Esophagus squamous epithelium (tissue), 4 donors: ENCODE results near the gene HIBCH.
"Not testable (repeated sequence)": the region's sequence is repeated elsewhere in the genome, so short reads cannot be mapped to it uniquely, and the experiment has no call there.

Source experiments
- POLR2A ChIP-seq, 4 donors: fragments of 450-650 bp; IDR thresholded peaks; one replicate each; pipeline ENCODE4 v1.6.1; 2017; ENCODE audit warnings: antibody characterized with exemption in 4 of 4, mild to moderate bottlenecking in 4 of 4, moderate library complexity in 3 of 4
- TF ChIP-seq, protein P1 (sequence below), 6 experiments: fragments of 450-650 bp in 4 of 6; fragments of 200-600 bp in 2 of 6; sonication (generic) in 2 of 6; IDR thresholded peaks; one replicate each; pipeline ENCODE4 v1.5.1; 2016 to 2019; ENCODE audit warnings: antibody characterized with exemption in 6 of 6, mild to moderate bottlenecking in 4 of 6, moderate library complexity in 4 of 6

DNA sequence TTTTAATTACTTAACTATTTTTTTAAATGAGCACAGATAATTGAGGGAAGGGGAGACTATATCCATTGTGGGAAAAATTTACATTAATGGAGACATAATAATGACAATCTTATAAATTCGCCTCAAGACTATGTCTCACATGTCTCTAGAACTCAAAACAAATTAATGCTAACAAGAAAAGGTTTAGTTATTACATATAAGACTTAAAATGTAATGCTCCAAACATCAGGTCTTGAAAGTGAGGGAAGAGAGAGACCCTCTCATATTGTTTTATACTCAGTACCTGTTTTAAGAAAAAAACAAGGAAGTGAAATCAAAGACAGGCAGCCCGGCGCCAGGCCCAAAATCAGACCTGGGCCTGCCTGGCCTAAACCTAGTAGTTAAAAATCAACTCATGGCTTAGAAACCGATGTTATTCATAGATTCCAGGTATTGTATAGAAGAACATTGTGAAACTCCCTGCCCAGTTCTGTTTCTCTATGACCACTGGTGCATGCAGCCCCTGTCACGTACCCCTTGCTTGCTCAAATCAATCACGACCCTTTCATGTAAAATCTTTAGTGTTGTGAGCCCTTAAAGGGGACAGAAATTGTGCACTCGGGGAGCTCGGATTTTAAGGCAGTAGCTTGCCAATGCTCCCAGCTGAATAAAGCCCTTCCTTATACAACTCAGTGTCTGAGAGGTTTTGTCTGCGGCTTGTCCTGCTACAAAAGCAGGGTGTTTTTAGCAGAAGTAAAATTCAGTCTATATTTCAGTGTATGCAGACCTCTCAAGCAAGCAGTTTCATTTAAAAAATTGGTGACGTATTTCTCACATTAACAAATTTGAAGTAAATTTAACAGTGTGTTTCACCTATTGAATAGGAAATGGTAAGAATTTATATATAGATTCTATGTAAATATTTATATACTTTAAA lies 161.8 kb downstream of the HIBCH start:
- TF ChIP-seq, protein P1, sequence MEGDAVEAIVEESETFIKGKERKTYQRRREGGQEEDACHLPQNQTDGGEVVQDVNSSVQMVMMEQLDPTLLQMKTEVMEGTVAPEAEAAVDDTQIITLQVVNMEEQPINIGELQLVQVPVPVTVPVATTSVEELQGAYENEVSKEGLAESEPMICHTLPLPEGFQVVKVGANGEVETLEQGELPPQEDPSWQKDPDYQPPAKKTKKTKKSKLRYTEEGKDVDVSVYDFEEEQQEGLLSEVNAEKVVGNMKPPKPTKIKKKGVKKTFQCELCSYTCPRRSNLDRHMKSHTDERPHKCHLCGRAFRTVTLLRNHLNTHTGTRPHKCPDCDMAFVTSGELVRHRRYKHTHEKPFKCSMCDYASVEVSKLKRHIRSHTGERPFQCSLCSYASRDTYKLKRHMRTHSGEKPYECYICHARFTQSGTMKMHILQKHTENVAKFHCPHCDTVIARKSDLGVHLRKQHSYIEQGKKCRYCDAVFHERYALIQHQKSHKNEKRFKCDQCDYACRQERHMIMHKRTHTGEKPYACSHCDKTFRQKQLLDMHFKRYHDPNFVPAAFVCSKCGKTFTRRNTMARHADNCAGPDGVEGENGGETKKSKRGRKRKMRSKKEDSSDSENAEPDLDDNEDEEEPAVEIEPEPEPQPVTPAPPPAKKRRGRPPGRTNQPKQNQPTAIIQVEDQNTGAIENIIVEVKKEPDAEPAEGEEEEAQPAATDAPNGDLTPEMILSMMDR (IDR thresholded peaks at IDR 0.05), result not testable (repeated sequence)
- not testable (repeated sequence) for TF ChIP-seq POLR2A (IDR thresholded peaks at IDR 0.05)
